Measurements from ENCODE around the gene IQGAP1. TPM values are rescaled to one million over a fixed set of nuclear protein-coding genes. Genes with fewer than 3 reads are reported as not detected.

Gene IQGAP1
- polyA plus RNA-seq, 1 donor = 198 TPM

GRCh38 chr15:90367576-90367975 lies 20.5 kb upstream of the IQGAP1 start:
- DNase-seq = no peak

GRCh38 chr15:90375071-90375470 lies 13.0 kb upstream of the IQGAP1 start:
- no peak for DNase-seq

GRCh38 chr15:90376789-90377188 lies 11.3 kb upstream of the IQGAP1 start:
- DNase-seq = no peak

- no peak for DNase-seq
Measured at GRCh38 chr15:90379263-90379662, 8.8 kb upstream of the IQGAP1 start.

- DNase-seq = no peak
Measured at GRCh38 chr15:90381515-90381914, 6.5 kb upstream of the IQGAP1 start.

GRCh38 chr15:90382320-90382719 lies 5.7 kb upstream of the IQGAP1 start:
- DNase-seq = no peak

GRCh38 chr15:90386221-90386620 lies 1.8 kb upstream of the IQGAP1 start:
- no peak for DNase-seq

GRCh38 chr15:90388462-90389380 lies 679 bp downstream of the IQGAP1 start:
- DNase-seq = no peak

GRCh38 chr15:90389513-90389912 lies 1.5 kb downstream of the IQGAP1 start:
- no peak for DNase-seq

- no peak for DNase-seq
Measured at GRCh38 chr15:90393040-90393439, 5.0 kb downstream of the IQGAP1 start.

GRCh38 chr15:90394074-90394473 lies 6.0 kb downstream of the IQGAP1 start:
- DNase-seq = no peak

- no peak for DNase-seq
Measured at GRCh38 chr15:90394748-90395442, 6.9 kb downstream of the IQGAP1 start.

GRCh38 chr15:90396321-90396720 lies 8.3 kb downstream of the IQGAP1 start:
- DNase-seq = no peak

- DNase-seq = no peak
Measured at GRCh38 chr15:90400005-90400758, 12.1 kb downstream of the IQGAP1 start.

GRCh38 chr15:90400759-90401314 lies 12.8 kb downstream of the IQGAP1 start:
- peak; percentile 89 for DNase-seq

- no peak for DNase-seq
Measured at GRCh38 chr15:90401495-90401894, 13.5 kb downstream of the IQGAP1 start.

- no peak for DNase-seq
Measured at GRCh38 chr15:90402223-90402622, 14.2 kb downstream of the IQGAP1 start.

- DNase-seq = no peak
Measured at GRCh38 chr15:90402767-90403166, 14.7 kb downstream of the IQGAP1 start.

- DNase-seq = no peak
Measured at GRCh38 chr15:90405055-90405607, 17.1 kb downstream of the IQGAP1 start.

- no peak for DNase-seq
Measured at GRCh38 chr15:90407336-90407735, 19.3 kb downstream of the IQGAP1 start.

GRCh38 chr15:90407871-90408317 lies 19.9 kb downstream of the IQGAP1 start:
- no peak for DNase-seq

GRCh38 chr15:90408657-90409056 lies 20.6 kb downstream of the IQGAP1 start:
- DNase-seq = no peak
